CD4-positive, alpha-beta T cell treated with Interleukin-4 for 4 hours (primary cell): ENCODE results near the gene C1orf159.
A peak's percentile ranks its signal among the peaks of the same experiment; 100 is the strongest.
"Not testable (repeated sequence)": the region's sequence is repeated elsewhere in the genome, so short reads cannot be mapped to it uniquely, and the experiment has no call there.

Source experiments
- DNase-seq: peaks from one replicate; pipeline ENCODE4 v3.0.0-alpha.2; 2020

Gene C1orf159

DNA sequence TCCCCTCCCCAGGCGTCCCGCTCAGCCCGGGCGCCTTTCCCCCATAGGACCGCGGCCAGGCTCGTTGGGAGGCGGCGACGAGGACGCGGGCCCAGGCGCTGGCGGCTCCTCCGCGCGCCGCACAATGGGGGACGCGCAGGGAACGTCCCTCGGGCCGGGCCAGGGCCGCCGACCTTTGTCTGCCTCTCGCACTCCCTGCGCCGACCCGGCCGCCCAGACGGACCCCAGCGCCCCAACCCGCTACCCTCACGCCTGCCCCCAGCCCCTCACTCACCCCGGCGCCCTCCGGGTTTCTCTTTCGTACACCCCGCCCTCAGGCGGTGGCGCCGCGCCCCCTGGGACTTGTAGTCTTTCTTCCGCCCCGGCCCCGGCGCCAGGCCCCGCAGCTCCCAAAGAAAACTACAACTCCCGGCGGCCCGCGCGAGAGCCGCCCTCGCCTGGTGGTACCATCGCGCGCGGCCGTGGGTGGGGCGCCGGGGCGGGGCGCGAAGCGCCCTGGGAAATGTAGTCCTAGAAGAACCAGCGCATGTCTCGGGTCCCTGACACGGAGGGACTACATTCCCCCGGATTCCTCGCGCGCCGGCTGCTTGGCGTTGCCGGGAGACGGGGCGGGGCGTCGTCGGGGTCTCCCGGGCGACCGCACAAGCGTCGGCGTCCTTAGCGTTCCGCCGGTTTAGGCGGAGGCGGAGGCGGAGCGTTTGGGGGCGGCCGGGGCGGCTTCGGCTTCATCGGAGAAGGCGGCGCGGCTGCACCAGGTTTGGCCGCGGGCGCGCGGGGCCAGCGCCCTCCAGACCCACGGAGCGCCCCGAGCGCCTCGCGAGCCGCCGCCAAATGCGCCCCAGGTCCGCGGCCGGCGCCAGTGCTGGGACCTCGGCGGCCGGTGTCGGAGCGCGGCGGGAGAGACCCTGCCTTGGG lies at the start of gene C1orf159:
Gene C1orf159 (minus strand): TSS at position 304 of the 915 bp plus-strand sequence. CDS start 24,546 bp downstream, outside the sequence.
- peak; percentile 99 for DNase-seq

GRCh38 chr1:1165485-1165884 lies 49.6 kb upstream of the C1orf159 start:
- no peak for DNase-seq

GRCh38 chr1:1164701-1165451 lies 49.0 kb upstream of the C1orf159 start:
- no peak for DNase-seq

DNA sequence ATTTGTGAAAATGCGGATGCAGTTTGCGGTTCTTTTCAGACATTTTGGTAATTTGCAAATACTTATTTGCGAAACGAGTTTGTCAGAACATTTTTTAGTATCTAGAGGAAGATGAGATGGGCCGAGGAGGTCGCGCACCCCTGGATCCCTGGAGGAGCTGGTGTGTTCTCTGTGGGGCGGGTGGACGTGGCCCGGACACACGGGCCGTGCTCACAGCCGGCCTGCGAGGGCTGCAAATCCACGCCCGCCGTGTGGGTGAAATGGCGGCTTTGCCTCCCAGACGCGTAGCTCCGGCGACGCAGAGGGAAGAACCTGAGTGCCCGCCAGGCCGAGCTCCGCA lies 48.4 kb upstream of the C1orf159 start:
- no peak for DNase-seq

GRCh38 chr1:1163538-1164070 lies 47.7 kb upstream of the C1orf159 start:
- DNase-seq, result no peak

DNA sequence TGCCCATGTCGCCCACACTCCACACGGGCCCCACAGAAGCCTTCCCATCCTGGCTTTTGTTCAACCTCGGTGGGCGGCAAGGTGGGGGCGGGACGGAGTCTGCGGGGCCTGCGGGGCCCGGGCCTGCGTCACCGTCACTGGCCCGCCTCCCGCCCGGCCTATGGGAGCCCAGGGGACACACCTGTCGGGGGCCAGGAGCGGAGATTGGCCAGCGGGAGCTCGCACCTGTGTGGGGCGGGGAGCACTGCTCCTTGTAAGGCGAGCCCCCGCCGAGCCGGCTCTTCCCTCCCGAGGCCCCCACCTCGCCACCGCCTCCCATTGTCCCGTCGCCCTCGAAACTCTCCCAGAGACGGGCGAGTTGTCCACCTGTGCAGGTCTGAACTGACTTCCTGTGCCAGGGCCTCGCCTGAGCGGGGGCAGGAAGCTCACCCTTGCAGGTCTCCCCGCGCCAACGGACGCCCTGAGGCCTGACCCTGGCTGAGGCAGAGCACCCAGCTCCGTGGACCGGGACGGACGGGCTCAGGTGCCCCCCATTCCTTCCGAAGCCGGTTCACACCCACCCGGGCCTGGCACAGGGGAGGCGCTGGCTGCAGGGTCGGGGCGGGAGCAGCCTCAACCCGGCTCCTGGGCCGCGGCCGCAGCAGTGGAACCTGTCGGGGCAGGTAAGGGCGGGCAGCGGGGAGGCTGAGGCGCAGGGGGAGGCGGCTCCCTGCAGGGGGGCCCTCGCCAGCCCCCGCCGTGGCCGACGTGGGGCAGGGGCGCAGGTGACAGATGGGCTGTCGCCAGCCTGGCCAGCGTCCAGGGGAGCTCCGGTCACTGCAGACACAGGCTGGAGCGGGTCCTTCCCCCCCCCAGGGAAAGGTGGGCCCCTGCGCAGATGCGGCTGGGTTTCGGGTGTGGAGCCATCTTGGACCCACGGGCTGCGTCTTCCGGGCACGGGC lies 47.0 kb upstream of the C1orf159 start:
- no peak for DNase-seq

GRCh38 chr1:1161683-1162079 lies 45.8 kb upstream of the C1orf159 start:
- no peak for DNase-seq

DNA sequence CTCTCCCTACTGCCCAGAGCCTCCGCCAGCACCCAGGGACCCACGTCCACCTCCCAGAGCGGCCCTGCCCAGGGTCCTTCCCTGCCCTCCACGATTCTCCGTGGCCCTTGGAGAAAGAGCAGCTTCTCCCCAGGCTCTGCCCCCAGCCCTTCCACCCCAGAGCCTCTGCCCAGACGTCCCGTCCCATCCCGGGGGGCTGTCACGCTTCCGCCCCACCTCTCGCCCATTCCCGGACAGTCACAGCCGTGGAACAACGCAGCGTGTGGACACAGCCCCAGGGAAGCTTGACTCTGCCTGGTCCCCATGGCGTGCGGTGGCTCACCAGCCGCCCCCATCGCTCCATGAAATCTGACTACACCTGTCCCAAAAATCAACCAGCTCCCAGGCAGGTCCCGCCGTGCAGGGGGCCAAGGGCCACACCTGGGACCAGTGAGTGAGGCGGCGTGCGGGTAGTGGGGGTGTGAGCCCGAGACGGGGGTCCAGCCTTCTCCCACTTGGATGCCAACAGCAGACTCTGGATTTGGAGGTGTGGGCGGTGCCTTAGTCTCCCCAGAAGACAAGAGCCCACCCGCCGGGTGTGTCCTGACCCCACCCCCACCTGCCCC lies 45.3 kb upstream of the C1orf159 start:
- no peak for DNase-seq

GRCh38 chr1:1160281-1160930 lies 44.5 kb upstream of the C1orf159 start:
- DNase-seq, result no peak

GRCh38 chr1:1157914-1158710 lies 42.2 kb upstream of the C1orf159 start:
- DNase-seq, result peak; percentile 8

DNA sequence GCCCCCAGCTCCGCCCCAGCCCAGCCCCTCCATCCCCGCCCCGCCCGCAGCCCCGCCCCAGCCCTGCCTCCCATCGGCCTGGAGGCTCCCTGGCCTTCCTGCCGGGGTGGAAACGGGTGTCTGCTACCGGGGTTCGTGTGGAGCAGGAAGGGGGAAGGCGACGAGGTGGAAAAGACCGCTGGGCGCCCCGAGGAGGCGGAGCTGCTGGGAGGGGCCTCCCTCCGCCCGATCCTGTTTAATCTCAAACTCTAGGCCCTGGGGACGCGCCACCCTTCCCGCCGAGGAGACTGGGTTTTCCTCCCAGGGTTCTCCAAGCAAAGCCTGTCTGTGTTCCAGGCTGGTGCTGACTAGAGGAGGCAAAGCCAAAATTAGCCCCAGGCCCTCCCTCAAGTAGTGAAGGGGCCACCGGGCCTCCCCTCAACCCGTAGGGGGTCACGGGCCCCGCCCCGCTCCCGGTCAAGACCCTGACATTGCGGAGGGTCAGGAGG lies 41.6 kb upstream of the C1orf159 start:
- peak; percentile 63 for DNase-seq

DNA sequence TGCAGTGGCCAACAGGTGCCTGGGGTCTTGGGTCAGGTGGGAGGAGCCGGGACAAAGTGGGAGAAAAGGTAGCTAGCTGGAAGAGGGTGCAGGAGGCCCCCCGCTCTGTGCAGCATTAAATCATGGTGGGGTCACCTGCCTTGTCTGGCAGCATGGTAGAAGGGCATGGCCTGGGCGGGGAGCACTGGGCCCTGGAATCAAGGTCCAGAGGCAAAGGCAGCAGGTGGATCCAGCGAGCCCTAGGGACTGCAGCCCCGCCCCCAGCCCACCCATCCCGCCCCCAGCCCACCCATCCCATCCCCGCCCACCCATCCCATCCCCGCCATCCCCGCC lies 41.1 kb upstream of the C1orf159 start:
- no peak for DNase-seq

DNA sequence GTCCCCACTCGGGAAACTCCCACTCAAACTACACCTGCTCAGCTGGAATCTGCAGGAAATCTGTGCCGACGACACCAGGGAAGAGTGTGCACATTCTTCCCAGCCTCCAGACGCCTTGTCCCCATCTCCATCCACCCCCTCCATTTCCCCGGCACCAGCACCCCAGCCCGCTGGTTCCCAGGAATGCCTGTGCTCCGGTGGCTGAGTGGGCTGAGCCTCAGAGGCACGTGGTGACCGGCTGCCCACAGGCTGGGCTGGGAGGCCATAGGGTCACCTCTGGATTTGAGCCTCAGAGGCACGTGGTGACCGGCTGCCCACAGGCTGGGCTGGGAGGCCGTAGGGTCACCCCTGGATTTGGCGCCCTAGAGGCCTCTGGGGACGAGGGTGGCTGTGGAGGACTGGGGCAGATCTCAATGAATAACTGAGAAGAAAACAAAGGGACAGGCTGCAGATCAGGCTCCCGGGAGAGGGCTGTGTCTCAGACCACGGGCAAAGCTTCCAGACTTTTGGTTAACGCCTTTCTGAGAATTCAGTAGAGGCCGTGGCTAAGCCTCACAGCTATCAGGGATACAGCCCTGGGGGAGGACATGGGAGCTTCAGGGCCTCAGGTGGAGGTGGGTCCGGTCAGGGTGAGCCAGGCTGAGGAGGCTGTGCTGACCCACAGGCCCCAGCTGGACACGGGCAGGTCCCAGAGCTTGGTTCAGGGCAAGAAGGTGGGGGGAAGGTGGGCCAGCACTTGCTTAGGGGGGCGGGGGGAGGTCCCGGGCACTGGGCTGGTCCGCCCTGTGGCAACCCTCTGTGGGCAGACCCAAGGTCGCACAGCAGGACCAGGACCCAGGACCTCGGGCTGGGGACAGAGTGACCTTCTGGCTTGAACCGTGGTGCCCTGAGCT lies 40.5 kb upstream of the C1orf159 start:
- no peak for DNase-seq

GRCh38 chr1:1155258-1155657 lies 39.4 kb upstream of the C1orf159 start:
- no peak for DNase-seq

- DNase-seq, result no peak
Measured at GRCh38 chr1:1153874-1154273, 38.0 kb upstream of the C1orf159 start.

- DNase-seq, result not testable (repeated sequence)
Measured at GRCh38 chr1:1153215-1153614, 37.3 kb upstream of the C1orf159 start.

GRCh38 chr1:1152431-1152830 lies 36.5 kb upstream of the C1orf159 start:
- DNase-seq, result not testable (repeated sequence)

DNA sequence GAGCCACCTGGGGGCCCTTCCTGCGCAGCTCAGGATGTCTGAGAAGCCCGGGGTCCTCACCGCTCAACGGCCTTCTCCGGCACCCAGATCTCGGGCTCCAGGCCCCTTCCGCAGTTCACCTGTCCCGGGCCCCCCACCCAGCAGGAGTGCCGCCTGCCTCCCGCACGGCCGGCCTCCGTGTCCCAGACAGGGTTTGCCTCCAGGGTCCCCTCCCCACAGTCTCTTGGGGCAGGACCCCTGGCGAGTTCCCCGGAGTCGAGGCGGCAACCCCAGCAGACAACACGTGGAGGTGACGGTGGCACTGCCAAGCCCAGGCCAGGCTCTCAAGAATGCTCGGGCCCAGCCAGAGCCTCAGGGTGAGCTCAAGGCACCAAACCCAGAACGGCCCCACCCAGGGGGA lies 35.4 kb upstream of the C1orf159 start:
- no peak for DNase-seq

GRCh38 chr1:1150100-1150499 lies 34.2 kb upstream of the C1orf159 start:
- no peak for DNase-seq

DNA sequence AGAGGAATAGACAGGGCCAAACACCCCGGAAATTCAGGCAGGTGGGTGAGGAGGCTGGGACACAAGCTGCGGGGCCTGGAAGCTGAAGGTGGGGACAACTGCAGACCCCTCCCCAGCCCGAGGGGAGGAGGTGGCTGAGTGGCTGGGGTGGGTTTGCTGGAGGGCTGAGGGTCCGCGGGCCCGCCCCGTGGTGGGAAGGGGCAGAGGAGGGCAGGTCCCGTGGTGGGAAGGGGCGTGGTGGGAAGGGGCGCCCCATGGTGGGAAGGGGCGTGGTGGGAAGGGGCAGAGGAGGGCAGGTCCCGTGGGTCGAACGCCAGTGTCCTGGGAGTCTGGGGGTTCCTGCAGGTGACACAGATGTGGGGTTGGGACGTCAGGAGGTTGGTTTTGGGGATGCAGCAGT lies 33.5 kb upstream of the C1orf159 start:
- DNase-seq, result no peak
